Stimulated activated naive B cell treated with anti-CD40 and anti-IgM and Interleukin-4, amounts not matched to agents 10 μg/mL and 1 μg/mL and 100 μg/mL, for 72 hours (primary cell): Measurements from ENCODE around the gene MIA2.
A peak's percentile ranks its signal among the peaks of the same experiment; 100 is the strongest.

Source experiments
- ATAC-seq, 2 donors: fragments of 150-1000 bp; cut with Tn5 transposase; replicated peaks; 2 replicates each; pipeline ENCODE4 v1.10.0; 2021; ENCODE audit warnings: moderate library complexity in 1 of 2
- DNase-seq: peaks from one replicate; pipeline ENCODE4 v3.0.0; 2021
- H3K27ac Mint-ChIP-seq: one replicate; pipeline ENCODE4 v1.8.0; 2022; ENCODE audit warnings: mild to moderate bottlenecking, mixed read lengths
- H3K27me3 Mint-ChIP-seq, 2 donors: one replicate each; pipeline ENCODE4 v1.8.0; 2022; ENCODE audit warnings: mixed read lengths in 2 of 2
- H3K36me3 Mint-ChIP-seq, 2 donors: one replicate each; pipeline ENCODE4 v1.8.0; 2022; ENCODE audit warnings: mixed read lengths in 2 of 2, mild to moderate bottlenecking in 1 of 2
- H3K4me1 Mint-ChIP-seq, 2 donors: one replicate each; pipeline ENCODE4 v1.8.0; 2022; ENCODE audit warnings: mixed read lengths in 2 of 2, mild to moderate bottlenecking in 1 of 2
- H3K4me3 Mint-ChIP-seq, 2 donors: one replicate each; pipeline ENCODE4 v1.8.0; 2022; ENCODE audit warnings: mild to moderate bottlenecking in 2 of 2, mixed read lengths in 2 of 2, moderate library complexity in 1 of 2
- H3K9me3 Mint-ChIP-seq, 2 donors: one replicate each; pipeline ENCODE4 v1.8.0; 2022; ENCODE audit warnings: mixed read lengths in 2 of 2, mild to moderate bottlenecking in 1 of 2

The MIA2 gene

GRCh38 chr14:39383026-39383660, 149.4 kb downstream of the MIA2 start:
- Mint-ChIP-seq H3K36me3 (peaks cover 8 to 18% of the 10 kb centered on the region in 2 donors), H3K4me3 (no peak overlapping the region), H3K27me3 (no peaks in the 10 kb centered on the region), H3K9me3 (no peaks in the 10 kb centered on the region), H3K4me1 (peaks cover 4 to 6% of the 10 kb centered on the region in 2 donors), H3K27ac (peak overlapping the region; percentile 21)
- DNase-seq, result no peak
- peak; percentile 33 to 64 for ATAC-seq

GRCh38 chr14:39383741-39384140, 150.0 kb downstream of the MIA2 start:
- peaks cover 14 to 23% of the 10 kb centered on the region in 2 donors for H3K36me3 Mint-ChIP-seq
- no peaks in the 10 kb centered on the region for H3K9me3 Mint-ChIP-seq
- H3K4me3 Mint-ChIP-seq, result no peak overlapping the region
- no peaks in the 10 kb centered on the region for H3K27me3 Mint-ChIP-seq
- no peak overlapping the region for H3K27ac Mint-ChIP-seq
- no peak for ATAC-seq
- H3K4me1 Mint-ChIP-seq, result peaks cover 4 to 6% of the 10 kb centered on the region in 2 donors
- no peak for DNase-seq

- Mint-ChIP-seq H3K27me3 (no peaks in the 10 kb centered on the region), H3K4me3 (no peak overlapping the region), H3K27ac (no peak overlapping the region), H3K36me3 (peaks cover 15 to 26% of the 10 kb centered on the region in 2 donors), H3K9me3 (no peaks in the 10 kb centered on the region), H3K4me1 (peaks cover 4 to 6% of the 10 kb centered on the region in 2 donors)
- DNase-seq, result no peak
- ATAC-seq, result no peak
Measured at GRCh38 chr14:39384177-39384576, 150.5 kb downstream of the MIA2 start.

GRCh38 chr14:39393289-39393688, 159.6 kb downstream of the MIA2 start:
- peaks cover 17 to 26% of the 10 kb centered on the region in 2 donors for H3K36me3 Mint-ChIP-seq
- ATAC-seq (no peak), DNase-seq (no peak)
- H3K4me3 Mint-ChIP-seq, result no peak overlapping the region
- H3K4me1 Mint-ChIP-seq, result peaks cover 0 to 2% of the 10 kb centered on the region in 2 donors
- H3K9me3 Mint-ChIP-seq, result no peaks in the 10 kb centered on the region
- H3K27me3 Mint-ChIP-seq, result no peaks in the 10 kb centered on the region
- no peak overlapping the region for H3K27ac Mint-ChIP-seq

GRCh38 chr14:39395555-39396254, 162.0 kb downstream of the MIA2 start:
- H3K9me3 Mint-ChIP-seq, result no peaks in the 10 kb centered on the region
- H3K36me3 Mint-ChIP-seq, result peaks cover 11 to 21% of the 10 kb centered on the region in 2 donors
- peaks cover 0 to 2% of the 10 kb centered on the region in 2 donors for H3K4me1 Mint-ChIP-seq
- no peak for DNase-seq
- no peak for ATAC-seq
- peak overlapping the region; percentile 31 for H3K27ac Mint-ChIP-seq
- H3K27me3 Mint-ChIP-seq, result no peaks in the 10 kb centered on the region
- no peak overlapping the region for H3K4me3 Mint-ChIP-seq

GRCh38 chr14:39396448-39396847, 162.7 kb downstream of the MIA2 start:
- no peak overlapping the region for H3K4me3 Mint-ChIP-seq
- ATAC-seq (no peak), DNase-seq (no peak)
- H3K4me1 Mint-ChIP-seq, result peaks cover 0 to 2% of the 10 kb centered on the region in 2 donors
- peaks cover 11 to 22% of the 10 kb centered on the region in 2 donors for H3K36me3 Mint-ChIP-seq
- H3K9me3 Mint-ChIP-seq, result no peaks in the 10 kb centered on the region
- H3K27me3 Mint-ChIP-seq, result no peaks in the 10 kb centered on the region
- H3K27ac Mint-ChIP-seq, result no peak overlapping the region

- no peak overlapping the region for H3K4me3 Mint-ChIP-seq
- peaks cover 0 to 2% of the 10 kb centered on the region in 2 donors for H3K4me1 Mint-ChIP-seq
- H3K36me3 Mint-ChIP-seq, result peaks cover 8 to 24% of the 10 kb centered on the region in 2 donors
- ATAC-seq (no peak), DNase-seq (no peak)
- H3K27me3 Mint-ChIP-seq, result no peaks in the 10 kb centered on the region
- no peaks in the 10 kb centered on the region for H3K9me3 Mint-ChIP-seq
- no peak overlapping the region for H3K27ac Mint-ChIP-seq
Measured at GRCh38 chr14:39398382-39398781, 164.7 kb downstream of the MIA2 start.

- Mint-ChIP-seq H3K9me3 (peaks cover 4 to 7% of the 10 kb centered on the region in 2 donors), H3K27me3 (no peaks in the 10 kb centered on the region), H3K4me3 (no peak overlapping the region), H3K36me3 (peaks cover 27 to 28% of the 10 kb centered on the region in 2 donors), H3K4me1 (peaks cover 6 to 25% of the 10 kb centered on the region in 2 donors), H3K27ac (no peak overlapping the region)
- DNase-seq (no peak), ATAC-seq (no peak)
Measured at GRCh38 chr14:39406560-39406959, 172.8 kb downstream of the MIA2 start.

- Mint-ChIP-seq H3K9me3 (peaks cover 13 to 17% of the 10 kb centered on the region in 2 donors), H3K4me3 (no peak overlapping the region), H3K4me1 (peaks cover 0 to 3% of the 10 kb centered on the region in 2 donors), H3K36me3 (peaks cover 34 to 44% of the 10 kb centered on the region in 2 donors), H3K27me3 (no peaks in the 10 kb centered on the region), H3K27ac (no peak overlapping the region)
- ATAC-seq (no peak), DNase-seq (no peak)
Measured at GRCh38 chr14:39416072-39416471, 182.4 kb downstream of the MIA2 start.

GRCh38 chr14:39417014-39417413, 183.3 kb downstream of the MIA2 start:
- peaks cover 2 to 9% of the 10 kb centered on the region in 2 donors for H3K4me1 Mint-ChIP-seq
- peaks cover 34 to 47% of the 10 kb centered on the region in 2 donors for H3K36me3 Mint-ChIP-seq
- no peak for DNase-seq
- H3K4me3 Mint-ChIP-seq, result no peak overlapping the region
- H3K27me3 Mint-ChIP-seq, result no peaks in the 10 kb centered on the region
- peaks cover 13 to 17% of the 10 kb centered on the region in 2 donors for H3K9me3 Mint-ChIP-seq
- ATAC-seq, result no peak
- no peak overlapping the region for H3K27ac Mint-ChIP-seq

GRCh38 chr14:39419272-39419671, 185.6 kb downstream of the MIA2 start:
- no peak overlapping the region for H3K4me3 Mint-ChIP-seq
- H3K27ac Mint-ChIP-seq, result no peak overlapping the region
- no peaks in the 10 kb centered on the region for H3K27me3 Mint-ChIP-seq
- peaks cover 9 to 11% of the 10 kb centered on the region in 2 donors for H3K9me3 Mint-ChIP-seq
- peaks cover 28 to 39% of the 10 kb centered on the region in 2 donors for H3K36me3 Mint-ChIP-seq
- DNase-seq (no peak), ATAC-seq (no peak)
- peaks cover 11 to 31% of the 10 kb centered on the region in 2 donors for H3K4me1 Mint-ChIP-seq

GRCh38 chr14:39422243-39422642, 188.5 kb downstream of the MIA2 start:
- Mint-ChIP-seq H3K4me3 (no peak overlapping the region), H3K27me3 (no peaks in the 10 kb centered on the region), H3K36me3 (peaks cover 12 to 17% of the 10 kb centered on the region in 2 donors), H3K27ac (no peak overlapping the region), H3K9me3 (peaks cover 0 to under 1% of the 10 kb centered on the region in 2 donors), H3K4me1 (peaks cover 18 to 41% of the 10 kb centered on the region in 2 donors)
- ATAC-seq (no peak), DNase-seq (no peak)

- no peak for ATAC-seq
- no peaks in the 10 kb centered on the region for H3K9me3 Mint-ChIP-seq
- no peak overlapping the region for H3K27ac Mint-ChIP-seq
- H3K27me3 Mint-ChIP-seq, result no peaks in the 10 kb centered on the region
- peaks cover 11 to 15% of the 10 kb centered on the region in 2 donors for H3K36me3 Mint-ChIP-seq
- peaks cover 22 to 48% of the 10 kb centered on the region in 2 donors for H3K4me1 Mint-ChIP-seq
- no peak for DNase-seq
- no peak overlapping the region for H3K4me3 Mint-ChIP-seq
Measured at GRCh38 chr14:39423793-39424192, 190.1 kb downstream of the MIA2 start.

GRCh38 chr14:39425947-39426346, 192.2 kb downstream of the MIA2 start:
- Mint-ChIP-seq H3K27me3 (no peaks in the 10 kb centered on the region), H3K9me3 (no peaks in the 10 kb centered on the region), H3K4me1 (peaks cover 34 to 65% of the 10 kb centered on the region in 2 donors), H3K36me3 (peaks cover 7 to 10% of the 10 kb centered on the region in 2 donors), H3K4me3 (no peak overlapping the region), H3K27ac (no peak overlapping the region)
- ATAC-seq (no peak), DNase-seq (no peak)

GRCh38 chr14:39426605-39427004, 192.9 kb downstream of the MIA2 start:
- no peak for DNase-seq
- Mint-ChIP-seq H3K27ac (no peak overlapping the region), H3K9me3 (no peaks in the 10 kb centered on the region), H3K27me3 (no peaks in the 10 kb centered on the region), H3K4me3 (no peak overlapping the region), H3K36me3 (peaks cover 3 to 4% of the 10 kb centered on the region in 2 donors), H3K4me1 (peaks cover 36 to 62% of the 10 kb centered on the region in 2 donors)
- ATAC-seq, result no peak
